Measurements from ENCODE around the gene ASB9.

- no peak for TF ChIP-seq POLR2AphosphoS5 (IDR thresholded peaks at IDR 0.05)
- no peak for TF ChIP-seq CTCF (IDR thresholded peaks at IDR 0.05 in 8 of 11, conservative IDR thresholded peaks at IDR 0.05 in 3 of 11)
- no peak for TF ChIP-seq POLR2A (IDR thresholded peaks at IDR 0.05)
These were observed 15.0 kb downstream of the ASB9 start for GRCh38 chrX:15254852-15255251.
